ENCODE data around the gene PKD1L1. TPM values are rescaled to one million over a fixed set of nuclear protein-coding genes. Genes with fewer than 3 reads are reported as not detected.

The PKD1L1 gene
- polyA plus RNA-seq, 1 of the 3 experiments (the other 2 are of a cell fraction) = 0.10 TPM

DNA sequence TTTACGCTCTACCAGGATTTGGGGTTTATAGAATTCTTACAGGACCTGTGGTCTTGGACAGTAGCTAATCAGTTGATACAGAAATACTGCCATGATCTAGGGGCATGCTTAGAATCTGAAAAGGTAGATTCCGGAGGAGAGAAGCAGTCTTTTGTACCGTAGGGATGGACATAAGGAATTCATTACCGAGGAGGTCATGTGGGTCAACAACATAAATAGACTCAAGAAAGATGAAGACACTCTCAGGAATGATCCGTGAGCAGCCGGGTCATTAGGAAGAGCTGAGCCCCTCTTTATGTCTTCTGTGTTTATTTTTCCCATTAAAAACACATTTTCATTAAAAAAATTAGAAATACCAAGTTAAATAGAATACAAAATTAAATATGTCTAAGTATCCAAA is 206.3 kb downstream of the PKD1L1 start:
- no peak overlapping the region for H3K27ac ChIP-seq (ENCODE audit: low read depth in 2 of 2, low read length in 1 of 2)
- no peaks in the 10 kb centered on the region for H3K9me2 ChIP-seq
- no peak overlapping the region for H3K4me3 ChIP-seq (ENCODE audit: low read depth in 2 of 2, low read length in 1 of 2)
- 67% methylated on average over 6 of the region's 6 CpGs for WGBS (ENCODE audit: low lambda C conversion rate)
- peaks cover 4% of the 10 kb centered on the region for H3F3A ChIP-seq (replicated peaks; ENCODE audit: insufficient read depth)
- no peaks in the 10 kb centered on the region for H3K9me3 ChIP-seq
- H3K27me3 ChIP-seq (ENCODE audit: insufficient read depth) = no peaks in the 10 kb centered on the region
- no peaks in the 10 kb centered on the region for H3K36me3 ChIP-seq (replicated peaks in 1 of 2; ENCODE audit: control insufficient read depth in 1 of 2, insufficient read depth in 2 of 2, low read length in 1 of 2)
- CTCF ChIA-PET = interaction anchor here (0.6 to 2.2 kb wide), 2 partner anchors 15 to 21 kb away, joined by 3 to 7 read pairs; no protein-coding TSS in a partner anchor
- H3K9ac ChIP-seq = no peak overlapping the region
- no peak overlapping the region for H2AFZ ChIP-seq (ENCODE audit: low read depth)
- TF ChIP-seq TCF12 (IDR thresholded peaks at IDR 0.05) (peak; percentile 56), TAF1 (IDR thresholded peaks at IDR 0.05; ENCODE audit: borderline replicate concordance, low read depth, low read length) (no peak)
- no peak for DNase-seq
- H4K20me1 ChIP-seq (ENCODE audit: insufficient read depth) = no peaks in the 10 kb centered on the region
- no peak overlapping the region for H3K4me2 ChIP-seq
- POLR2A ChIA-PET = no interaction called here
- H3K79me2 ChIP-seq (ENCODE audit: insufficient read depth) = no peaks in the 10 kb centered on the region
- H3K4me1 ChIP-seq (ENCODE audit: control insufficient read depth in 1 of 2, insufficient read depth in 2 of 2, low read depth in 1 of 2, low read length in 1 of 2) = peaks cover 0 to 11% of the 10 kb centered on the region in 2 experiments; a peak in 1 of 4 replicates

DNA sequence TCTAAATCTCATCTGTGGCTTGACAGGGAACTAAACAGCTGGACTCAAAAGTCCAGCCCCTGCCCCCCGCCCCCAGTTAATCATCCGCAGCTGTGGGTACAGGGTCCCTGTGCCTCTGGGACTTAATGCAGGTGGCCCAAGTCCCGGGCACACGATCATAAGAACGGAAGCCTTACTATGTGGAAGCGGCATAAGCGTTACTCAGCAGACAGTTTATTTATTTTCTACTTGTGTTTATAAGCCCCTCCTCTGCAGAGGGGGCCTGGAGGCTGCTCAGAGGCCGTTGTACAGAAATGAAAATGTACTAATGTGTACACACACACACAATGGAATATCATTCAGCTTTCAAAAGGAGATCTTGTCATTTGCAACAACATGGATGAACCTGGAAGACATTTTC is 208.4 kb downstream of the PKD1L1 start:
- Histone ChIP-seq H3K9me3 (no peaks in the 10 kb centered on the region), H3F3A (replicated peaks; ENCODE audit: insufficient read depth) (peaks cover 4% of the 10 kb centered on the region), H3K4me1 (ENCODE audit: control insufficient read depth in 1 of 2, insufficient read depth in 2 of 2, low read depth in 1 of 2, low read length in 1 of 2) (peaks cover 0 to 8% of the 10 kb centered on the region in 2 experiments; a peak in 1 of 4 replicates), H3K9ac (no peak overlapping the region), H4K20me1 (ENCODE audit: insufficient read depth) (no peaks in the 10 kb centered on the region), H3K36me3 (replicated peaks in 1 of 2; ENCODE audit: control insufficient read depth in 1 of 2, insufficient read depth in 2 of 2, low read length in 1 of 2) (no peaks in the 10 kb centered on the region), H3K79me2 (ENCODE audit: insufficient read depth) (no peaks in the 10 kb centered on the region), H3K27ac (ENCODE audit: low read depth in 2 of 2, low read length in 1 of 2) (no peak overlapping the region), H3K4me2 (no peak overlapping the region), H3K27me3 (ENCODE audit: insufficient read depth) (no peaks in the 10 kb centered on the region), H2AFZ (ENCODE audit: low read depth) (no peak overlapping the region), H3K4me3 (ENCODE audit: low read depth in 2 of 2, low read length in 1 of 2) (no peak overlapping the region), H3K9me2 (no peaks in the 10 kb centered on the region)
- TF ChIP-seq RAD21 (IDR thresholded peaks at IDR 0.05; ENCODE audit: low read length) = no peak
- TF ChIP-seq FOXM1 (IDR thresholded peaks at IDR 0.05; ENCODE audit: low read depth) = no peak
- no peak for TF ChIP-seq GABPA (IDR thresholded peaks at IDR 0.05; ENCODE audit: low read depth)
- TF ChIP-seq RXRA (IDR thresholded peaks at IDR 0.05; ENCODE audit: borderline replicate concordance, low read depth) = no peak
- no peak for TF ChIP-seq CHD2 (IDR thresholded peaks at IDR 0.05; ENCODE audit: low read length, partially characterized antibody)
- ChIA-PET POLR2A (no interaction called here), CTCF (interaction anchor here (1.0 to 1.7 kb wide), 2 partner anchors 12 to 20 kb away, joined by 3 to 4 read pairs; no protein-coding TSS in a partner anchor)
- DNase-seq = no peak
- WGBS (ENCODE audit: low lambda C conversion rate) = 84% methylated on average over 8 of the region's 8 CpGs

DNA sequence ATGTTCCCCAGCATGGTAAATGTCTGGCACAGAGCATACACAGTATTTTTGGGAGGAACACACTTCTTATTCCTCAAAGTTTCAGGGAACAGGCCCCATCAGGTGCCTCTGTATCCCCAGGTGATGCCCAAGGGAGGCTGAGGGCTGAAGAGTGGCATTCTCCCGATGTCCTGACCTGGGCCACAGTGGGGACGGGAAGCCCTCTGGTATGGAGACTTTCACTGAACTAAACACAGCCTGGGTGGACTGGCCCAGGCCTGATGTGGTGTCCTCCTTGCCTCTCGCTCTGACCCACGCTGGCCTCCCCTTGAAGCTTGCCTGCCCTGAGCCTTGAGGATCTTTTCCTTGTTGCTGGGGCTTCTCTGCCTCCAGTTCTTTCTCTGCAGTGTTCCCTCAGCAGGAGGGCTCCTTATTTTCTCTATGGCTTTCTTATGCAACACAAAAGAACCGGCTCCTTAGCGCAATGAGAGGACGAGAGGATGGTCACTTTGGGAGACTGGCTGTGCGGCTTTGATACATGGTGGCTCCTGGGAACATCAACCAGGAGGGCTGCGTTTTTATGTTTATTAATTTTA is 208.9 kb downstream of the PKD1L1 start:
- Histone ChIP-seq H4K20me1 (ENCODE audit: insufficient read depth) (no peaks in the 10 kb centered on the region), H3K79me2 (ENCODE audit: insufficient read depth) (no peaks in the 10 kb centered on the region), H3K9ac (no peak overlapping the region), H3F3A (replicated peaks; ENCODE audit: insufficient read depth) (peaks cover 4% of the 10 kb centered on the region), H3K4me3 (ENCODE audit: low read depth in 2 of 2, low read length in 1 of 2) (no peak overlapping the region), H3K9me2 (no peaks in the 10 kb centered on the region), H3K27me3 (ENCODE audit: insufficient read depth) (no peaks in the 10 kb centered on the region), H3K4me2 (no peak overlapping the region), H2AFZ (ENCODE audit: low read depth) (no peak overlapping the region), H3K4me1 (ENCODE audit: control insufficient read depth in 1 of 2, insufficient read depth in 2 of 2, low read depth in 1 of 2, low read length in 1 of 2) (peaks cover 0 to 8% of the 10 kb centered on the region in 2 experiments; a peak in 1 of 4 replicates), H3K36me3 (replicated peaks in 1 of 2; ENCODE audit: control insufficient read depth in 1 of 2, insufficient read depth in 2 of 2, low read length in 1 of 2) (no peaks in the 10 kb centered on the region), H3K9me3 (no peaks in the 10 kb centered on the region), H3K27ac (ENCODE audit: low read depth in 2 of 2, low read length in 1 of 2) (no peak overlapping the region)
- WGBS (ENCODE audit: low lambda C conversion rate) = 95% methylated on average over 9 of the region's 9 CpGs
- TF ChIP-seq EZH2phosphoT487 (IDR thresholded peaks at IDR 0.05; ENCODE audit: borderline replicate concordance, low read depth) (no peak), MXI1 (IDR thresholded peaks at IDR 0.05; ENCODE audit: low read depth, low read length) (no peak), JUND (IDR thresholded peaks at IDR 0.05) (no peak), NRF1 (IDR thresholded peaks at IDR 0.05; ENCODE audit: low read depth, low read length) (no peak), SIN3A (IDR thresholded peaks at IDR 0.05; ENCODE audit: borderline replicate concordance, low read depth, low read length) (no peak), ELF1 (IDR thresholded peaks at IDR 0.05) (no peak)
- TF ChIP-seq, protein P1, sequence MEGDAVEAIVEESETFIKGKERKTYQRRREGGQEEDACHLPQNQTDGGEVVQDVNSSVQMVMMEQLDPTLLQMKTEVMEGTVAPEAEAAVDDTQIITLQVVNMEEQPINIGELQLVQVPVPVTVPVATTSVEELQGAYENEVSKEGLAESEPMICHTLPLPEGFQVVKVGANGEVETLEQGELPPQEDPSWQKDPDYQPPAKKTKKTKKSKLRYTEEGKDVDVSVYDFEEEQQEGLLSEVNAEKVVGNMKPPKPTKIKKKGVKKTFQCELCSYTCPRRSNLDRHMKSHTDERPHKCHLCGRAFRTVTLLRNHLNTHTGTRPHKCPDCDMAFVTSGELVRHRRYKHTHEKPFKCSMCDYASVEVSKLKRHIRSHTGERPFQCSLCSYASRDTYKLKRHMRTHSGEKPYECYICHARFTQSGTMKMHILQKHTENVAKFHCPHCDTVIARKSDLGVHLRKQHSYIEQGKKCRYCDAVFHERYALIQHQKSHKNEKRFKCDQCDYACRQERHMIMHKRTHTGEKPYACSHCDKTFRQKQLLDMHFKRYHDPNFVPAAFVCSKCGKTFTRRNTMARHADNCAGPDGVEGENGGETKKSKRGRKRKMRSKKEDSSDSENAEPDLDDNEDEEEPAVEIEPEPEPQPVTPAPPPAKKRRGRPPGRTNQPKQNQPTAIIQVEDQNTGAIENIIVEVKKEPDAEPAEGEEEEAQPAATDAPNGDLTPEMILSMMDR (IDR thresholded peaks at IDR 0.05) = no peak
- TF ChIP-seq, protein P2, sequence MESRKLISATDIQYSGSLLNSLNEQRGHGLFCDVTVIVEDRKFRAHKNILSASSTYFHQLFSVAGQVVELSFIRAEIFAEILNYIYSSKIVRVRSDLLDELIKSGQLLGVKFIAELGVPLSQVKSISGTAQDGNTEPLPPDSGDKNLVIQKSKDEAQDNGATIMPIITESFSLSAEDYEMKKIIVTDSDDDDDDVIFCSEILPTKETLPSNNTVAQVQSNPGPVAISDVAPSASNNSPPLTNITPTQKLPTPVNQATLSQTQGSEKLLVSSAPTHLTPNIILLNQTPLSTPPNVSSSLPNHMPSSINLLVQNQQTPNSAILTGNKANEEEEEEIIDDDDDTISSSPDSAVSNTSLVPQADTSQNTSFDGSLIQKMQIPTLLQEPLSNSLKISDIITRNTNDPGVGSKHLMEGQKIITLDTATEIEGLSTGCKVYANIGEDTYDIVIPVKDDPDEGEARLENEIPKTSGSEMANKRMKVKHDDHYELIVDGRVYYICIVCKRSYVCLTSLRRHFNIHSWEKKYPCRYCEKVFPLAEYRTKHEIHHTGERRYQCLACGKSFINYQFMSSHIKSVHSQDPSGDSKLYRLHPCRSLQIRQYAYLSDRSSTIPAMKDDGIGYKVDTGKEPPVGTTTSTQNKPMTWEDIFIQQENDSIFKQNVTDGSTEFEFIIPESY (IDR thresholded peaks at IDR 0.05; ENCODE audit: borderline replicate concordance, low read depth) = no peak
- ChIA-PET CTCF (interaction anchor here (1.0 to 1.7 kb wide), 2 partner anchors 12 to 20 kb away, joined by 3 to 4 read pairs; no protein-coding TSS in a partner anchor), POLR2A (no interaction called here)
- DNase-seq = no peak

Data from SK-N-SH (cell line).